GM18511 (cell line): Measurements from ENCODE around the gene GNPDA2.

ENCODE experiments used
- ATAC-seq: cut with Tn5 transposase; IDR thresholded peaks from one replicate; pipeline ENCODE4 v1.9.1; 2021; ENCODE audit warnings: mild to moderate bottlenecking, moderate library complexity; ENCODE audit not compliant: unreplicated experiment

Gene GNPDA2

DNA sequence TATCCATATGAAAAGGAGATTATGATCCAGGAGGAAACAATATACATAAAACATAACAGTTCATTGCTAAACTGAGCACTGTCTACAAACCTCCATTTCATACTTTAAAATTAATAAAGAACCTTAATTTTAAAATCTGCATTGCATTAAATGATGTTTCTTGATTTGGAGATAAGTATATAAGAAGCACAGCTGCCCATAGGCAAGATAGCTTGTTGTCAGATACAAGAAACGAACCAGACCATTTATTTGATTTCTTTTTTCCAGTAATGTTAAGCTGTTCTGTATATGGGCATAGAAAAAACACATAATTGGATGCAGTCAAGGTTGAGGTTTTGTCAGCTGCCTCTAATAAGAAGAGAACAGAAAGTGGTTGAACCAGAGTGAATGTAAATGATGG is 41.7 kb downstream of the GNPDA2 start:
- no peak for ATAC-seq

DNA sequence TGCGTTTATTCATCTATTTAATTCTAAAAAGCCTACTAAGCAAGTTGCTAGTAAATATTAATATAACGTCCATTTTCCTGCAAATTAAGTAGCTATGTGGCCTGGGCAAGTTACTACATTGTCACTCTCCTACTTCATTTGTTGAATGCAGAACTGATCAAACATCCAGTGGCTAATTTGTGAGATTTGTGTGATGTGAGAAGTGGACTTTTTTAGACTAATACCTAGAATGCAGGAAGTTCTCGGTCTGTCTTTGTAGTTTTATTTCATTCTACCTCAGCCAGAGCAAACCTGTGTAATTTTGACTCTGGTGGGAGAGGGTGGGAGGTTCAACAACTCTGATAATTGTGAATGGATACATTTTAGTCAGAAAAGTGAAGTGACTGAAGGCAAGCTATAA is 47.3 kb downstream of the GNPDA2 start:
- ATAC-seq = peak; percentile 5

DNA sequence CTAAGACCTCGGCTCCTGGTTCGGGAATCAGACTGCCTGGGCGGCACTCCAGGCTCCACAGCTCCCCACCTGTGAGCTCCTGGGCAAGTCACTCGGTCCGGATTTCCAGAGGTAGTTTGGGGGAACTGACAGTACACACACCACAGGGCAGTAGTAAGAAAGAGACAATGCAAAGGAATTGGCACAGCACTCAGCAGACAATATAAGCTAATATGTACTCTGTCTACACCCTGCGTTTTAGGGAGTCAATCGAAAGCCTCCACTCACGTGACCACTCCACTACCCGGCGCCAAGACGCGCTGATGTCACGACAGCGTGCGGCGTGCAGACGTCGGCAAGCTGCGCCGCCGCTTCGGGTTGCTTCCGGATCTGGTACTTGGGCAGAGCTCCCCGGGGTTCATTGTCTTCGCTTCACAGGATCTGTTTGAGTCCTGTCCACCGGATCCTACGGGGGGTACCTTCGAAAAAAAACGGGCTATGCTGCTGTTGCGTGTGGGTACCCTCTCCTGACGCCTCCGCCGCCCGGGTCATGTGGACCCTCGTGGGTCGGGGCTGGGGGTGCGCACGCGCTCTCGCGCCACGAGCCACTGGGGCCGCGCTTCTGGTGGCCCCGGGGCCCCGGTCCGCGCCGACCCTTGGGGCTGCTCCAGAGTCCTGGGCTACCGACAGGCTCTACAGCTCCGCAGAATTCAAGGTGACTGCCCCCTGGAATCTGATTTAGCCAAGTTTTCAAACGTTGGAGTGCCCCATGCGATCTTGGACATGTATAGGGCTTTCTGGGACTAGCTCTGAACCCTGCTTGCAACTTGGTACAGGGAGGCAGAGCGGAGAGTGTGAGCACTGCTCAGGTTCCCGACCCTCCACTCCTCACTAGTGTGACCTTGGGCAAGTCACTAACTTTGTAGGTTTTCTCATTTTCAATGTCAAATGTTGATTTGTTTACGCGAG is 48.0 kb downstream of the GNPDA2 start, which contains the start of gene GUF1:
Gene GUF1 (plus strand): TSS at position 327 of the 948 bp plus-strand sequence. CDS start 203 bp downstream, at position 530.
- peak; percentile 96 for ATAC-seq

DNA sequence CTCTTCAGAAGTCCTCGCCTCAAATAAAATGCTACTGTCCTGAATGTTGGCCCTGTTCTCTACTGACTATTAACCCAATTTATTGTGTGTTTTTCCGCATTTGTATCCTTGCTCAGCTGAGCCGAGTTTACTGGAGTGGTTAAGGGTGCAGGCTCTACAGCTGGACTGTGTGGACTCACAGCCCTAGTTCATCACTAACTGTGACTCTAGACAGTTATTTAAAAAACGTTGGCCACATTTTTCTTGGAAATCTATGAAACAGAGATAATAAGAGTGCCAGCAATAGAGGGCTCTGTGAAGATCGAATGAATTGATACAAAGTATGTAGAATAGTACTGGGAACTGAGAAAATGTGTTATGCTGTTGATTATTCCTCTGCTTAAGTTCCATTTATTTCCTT is 51.0 kb downstream of the GNPDA2 start:
- no peak for ATAC-seq

GRCh38 chr4:44674471-44674870 is 51.9 kb downstream of the GNPDA2 start:
- ATAC-seq = no peak

GRCh38 chr4:44671636-44672035 is 54.7 kb downstream of the GNPDA2 start:
- no peak for ATAC-seq

DNA sequence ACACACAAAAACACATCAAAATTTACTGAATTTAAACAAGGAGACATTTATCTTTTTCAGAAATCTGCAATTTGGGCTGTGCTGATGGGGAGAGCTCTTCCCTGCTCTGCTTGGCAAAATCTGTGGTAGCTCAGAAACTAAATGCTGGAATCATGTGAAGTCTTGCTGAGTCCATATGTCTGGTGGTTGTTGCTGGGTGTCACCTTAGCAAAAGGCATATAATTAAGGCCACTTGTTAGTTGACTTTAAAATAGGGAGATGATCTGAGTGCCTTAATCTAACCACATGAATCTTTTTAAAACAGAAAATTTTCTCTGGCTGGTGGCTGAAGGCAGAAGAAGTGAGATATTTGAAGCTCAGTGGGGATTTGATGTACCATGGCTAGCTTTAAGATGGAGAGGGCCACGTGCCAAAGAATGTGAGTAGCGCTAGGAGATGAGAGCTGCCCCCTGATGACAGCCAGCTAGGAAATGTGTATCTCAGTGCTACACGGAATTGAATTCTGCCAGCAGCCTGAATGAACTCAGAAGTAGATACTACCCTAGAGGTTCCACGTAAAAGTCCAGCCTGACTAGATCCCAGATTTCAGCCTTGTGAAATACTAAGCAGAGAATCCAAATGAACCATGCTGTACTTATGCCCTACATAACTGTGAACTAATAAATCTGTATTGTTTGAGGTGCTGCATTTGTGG is 55.7 kb downstream of the GNPDA2 start:
- ATAC-seq = no peak

- no peak for ATAC-seq
These were observed 57.8 kb downstream of the GNPDA2 start for GRCh38 chr4:44668526-44668925.

DNA sequence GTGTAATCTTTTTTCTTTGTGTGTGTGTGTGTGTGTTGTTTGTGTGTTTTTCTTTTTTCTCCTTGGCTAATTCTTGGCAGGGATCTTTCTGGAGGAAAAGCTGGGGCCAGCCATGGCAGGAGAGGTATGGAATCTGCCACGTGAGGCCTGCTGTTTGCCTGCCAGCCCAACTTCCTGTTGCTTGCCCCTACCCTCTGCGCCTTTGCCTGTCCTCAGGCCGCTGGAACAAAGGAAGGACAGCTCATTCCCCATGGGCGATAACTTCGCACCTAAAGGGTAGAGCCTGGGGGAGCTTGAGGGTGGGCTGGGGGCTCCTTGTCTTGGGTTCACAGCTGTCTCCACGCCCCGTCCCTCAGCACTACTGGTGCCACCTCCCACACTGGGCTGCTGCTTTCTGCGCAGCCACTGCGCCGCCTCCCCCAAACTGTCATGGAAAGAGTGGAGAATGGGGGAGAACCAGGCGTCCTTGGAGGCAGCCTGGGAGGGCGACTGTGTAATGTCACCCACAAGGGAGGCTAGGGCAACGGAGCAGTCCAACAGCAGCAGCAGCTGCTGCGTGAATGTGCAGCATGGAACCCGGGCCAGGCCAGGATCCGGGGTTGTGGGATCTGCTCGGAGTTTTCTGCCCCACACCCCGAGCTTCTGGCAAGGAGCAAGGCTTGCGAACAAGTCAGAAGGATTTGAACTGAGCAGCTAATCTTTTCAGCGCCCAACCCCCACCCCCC is 62.7 kb downstream of the GNPDA2 start:
- ATAC-seq = no peak

GRCh38 chr4:44662623-44663005 is 63.7 kb downstream of the GNPDA2 start:
- peak; percentile 64 for ATAC-seq

DNA sequence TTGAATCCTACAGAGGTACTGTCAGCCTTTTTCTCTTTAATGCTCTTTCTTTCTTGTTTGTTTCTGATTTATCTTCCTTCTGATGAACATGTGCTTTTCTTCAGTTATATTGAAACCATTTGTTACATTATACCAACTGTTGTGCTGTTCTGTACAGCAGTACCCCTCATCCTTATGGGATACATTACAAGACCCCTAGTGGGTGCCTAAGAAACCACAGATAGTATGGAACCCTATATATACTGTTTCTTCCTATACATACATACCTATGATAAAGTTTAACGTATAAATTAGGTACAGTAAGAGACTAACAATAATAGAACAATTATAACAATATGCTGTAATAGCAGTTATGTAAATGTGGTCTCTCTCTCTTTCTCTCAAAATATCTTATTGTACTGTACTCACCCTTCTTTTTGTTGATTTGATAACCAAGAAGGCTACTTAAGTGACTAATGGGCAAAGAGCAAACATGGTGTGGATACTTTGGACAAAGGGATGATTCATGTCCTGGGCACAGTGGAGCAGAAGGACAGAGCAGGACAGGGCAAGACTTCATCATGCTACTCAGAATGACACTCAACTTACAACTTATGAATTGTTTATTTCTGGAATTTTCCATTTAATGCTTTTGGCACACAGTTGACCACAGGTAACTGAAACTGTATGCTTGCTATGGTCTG is 64.3 kb downstream of the GNPDA2 start:
- peak; percentile 27 for ATAC-seq

DNA sequence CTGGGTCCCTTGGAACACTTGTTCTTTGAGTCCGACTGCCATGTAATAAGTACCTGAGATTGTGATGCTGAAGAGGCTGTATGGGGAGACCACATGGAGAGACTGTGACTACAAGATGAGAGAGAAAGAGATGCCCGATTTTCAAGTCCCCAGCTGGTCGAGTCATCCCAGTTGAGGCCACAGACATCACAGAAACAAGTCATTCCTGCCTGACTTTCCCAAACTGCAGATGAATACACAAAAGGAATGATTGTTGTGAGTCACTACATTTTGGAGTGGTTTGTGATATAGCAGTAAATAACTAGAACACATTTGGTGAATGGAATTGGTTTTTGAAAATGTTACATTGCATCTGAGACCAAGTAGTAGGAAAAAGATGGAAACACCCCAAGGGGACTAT is 66.0 kb downstream of the GNPDA2 start:
- no peak for ATAC-seq

DNA sequence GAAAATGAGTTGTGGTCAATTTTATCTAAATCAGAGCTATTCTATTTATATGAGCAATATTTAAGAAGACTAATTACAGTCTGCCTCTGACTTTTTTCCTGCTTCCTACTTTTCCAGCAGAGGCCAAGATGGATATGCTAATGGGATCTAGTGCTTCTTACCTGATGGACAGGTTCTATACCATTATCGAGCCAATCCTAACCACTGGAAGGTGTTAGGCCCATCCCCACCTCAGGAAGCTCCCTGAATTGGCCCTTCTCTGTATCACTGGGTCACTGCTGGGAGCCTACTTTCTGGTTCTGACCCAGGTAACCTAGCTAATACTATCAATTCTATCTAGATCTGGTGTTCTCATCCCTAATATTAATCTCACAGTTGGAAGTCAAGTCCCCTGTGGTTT is 74.4 kb downstream of the GNPDA2 start:
- ATAC-seq = no peak
